Esophagus (tissue), 2 donors: ENCODE data around the gene RAB6D. TPM values are rescaled to one million over a fixed set of nuclear protein-coding genes. Genes with fewer than 3 reads are reported as not detected.
A peak's percentile ranks its signal among the peaks of the same experiment; 100 is the strongest.
"Not testable (repeated sequence)": the region's sequence is repeated elsewhere in the genome, so short reads cannot be mapped to it uniquely, and the experiment has no call there.

ENCODE experiments used
- H3K27ac ChIP-seq, 2 donors: one replicate each; pipeline ENCODE4 v1.5.1; 2013; ENCODE audit warnings: low read depth in 2 of 2, mild to moderate bottlenecking in 2 of 2, inconsistent platforms in 1 of 2, low read length in 1 of 2, moderate library complexity in 1 of 2
- H3K27me3 ChIP-seq, 2 donors: one replicate each; pipeline ENCODE4 v1.6.1; 2013; ENCODE audit warnings: low read length in 2 of 2, control low read depth in 1 of 2, mild to moderate bottlenecking in 1 of 2; ENCODE audit not compliant: insufficient read depth in 2 of 2, control insufficient read depth in 1 of 2
- H3K36me3 ChIP-seq, 2 donors: one replicate each; pipeline ENCODE4 v1.6.1; 2013; ENCODE audit warnings: low read length in 1 of 2; ENCODE audit not compliant: control insufficient read depth in 2 of 2, insufficient read depth in 2 of 2
- H3K4me1 ChIP-seq, 2 donors: one replicate each; pipeline ENCODE4 v1.6.1; 2013; ENCODE audit warnings: low read length in 1 of 2; ENCODE audit not compliant: control insufficient read depth in 2 of 2, insufficient read depth in 2 of 2
- H3K4me3 ChIP-seq, 2 donors: one replicate each; pipeline ENCODE4 v1.5.1; 2013; ENCODE audit warnings: low read length in 2 of 2, mild to moderate bottlenecking in 2 of 2, low read depth in 1 of 2, moderate library complexity in 1 of 2
- H3K9me3 ChIP-seq, 2 donors: one replicate each; pipeline ENCODE4 v1.6.1; 2013; ENCODE audit warnings: mild to moderate bottlenecking in 2 of 2, low read depth in 1 of 2, low read length in 1 of 2, moderate library complexity in 1 of 2; ENCODE audit not compliant: control insufficient read depth in 2 of 2, insufficient read depth in 1 of 2
- WGBS, 2 donors: extraction: QIAGEN DNeasy Blood & Tissue Kit; methylation state at CpG; one replicate each; pipeline ENCODE4 v1.1.7; 2013; 5-methylcytosine and 5-hydroxymethylcytosine counted together
- polyA plus RNA-seq, 2 donors: library from polyadenylated mRNA; stranded (reverse); fragments of 200-250 nt; gene quantifications; one replicate each; pipeline ENCODE4 v1.2.3, GENCODE V29; 2013
- donor health status: healthy with polysubstance abuse.
- donor health status: Bipolar disorder and iron deficiency.

The RAB6D gene
- polyA plus RNA-seq, 2 donors = 0.02 TPM; not detected in 1

DNA sequence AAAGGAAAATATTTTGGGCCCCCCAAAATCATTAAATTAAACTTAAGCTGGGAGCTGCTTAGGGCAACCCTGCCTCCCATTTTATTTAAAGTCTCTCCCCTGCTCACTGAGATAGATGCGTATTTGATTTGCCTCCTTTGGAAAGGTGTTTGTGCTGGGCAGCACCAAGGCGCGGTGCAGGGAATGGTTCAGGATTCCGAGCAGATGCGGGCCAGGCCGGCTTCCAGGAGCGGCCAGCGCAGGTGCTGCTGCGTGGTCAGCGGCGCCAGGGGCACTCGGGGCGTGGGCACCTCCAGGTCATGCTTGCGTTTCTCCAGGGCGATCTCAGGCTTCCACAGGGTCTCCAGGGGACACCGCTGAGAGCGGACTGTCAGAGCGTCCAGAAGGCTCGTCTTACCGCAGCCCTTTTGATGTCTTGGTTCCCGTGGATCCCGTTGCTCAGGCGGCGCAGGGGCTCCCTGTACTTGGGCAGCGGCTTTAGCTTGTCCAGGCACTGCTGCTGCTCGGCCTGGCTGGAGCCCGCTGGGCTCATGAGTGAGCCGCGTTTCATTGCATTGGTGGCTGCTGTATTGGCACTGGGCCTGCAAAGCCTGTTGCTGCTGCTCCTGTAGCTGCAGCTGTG lies 31.2 kb upstream of the RAB6D start:
- 33 to 39% methylated on average over 29 of the region's 29 CpGs for WGBS, 2 donors
- H3K27ac ChIP-seq, H3K36me3 ChIP-seq, H3K4me1 ChIP-seq, H3K27me3 ChIP-seq, H3K4me3 ChIP-seq, H3K9me3 ChIP-seq: not testable (repeated sequence)

DNA sequence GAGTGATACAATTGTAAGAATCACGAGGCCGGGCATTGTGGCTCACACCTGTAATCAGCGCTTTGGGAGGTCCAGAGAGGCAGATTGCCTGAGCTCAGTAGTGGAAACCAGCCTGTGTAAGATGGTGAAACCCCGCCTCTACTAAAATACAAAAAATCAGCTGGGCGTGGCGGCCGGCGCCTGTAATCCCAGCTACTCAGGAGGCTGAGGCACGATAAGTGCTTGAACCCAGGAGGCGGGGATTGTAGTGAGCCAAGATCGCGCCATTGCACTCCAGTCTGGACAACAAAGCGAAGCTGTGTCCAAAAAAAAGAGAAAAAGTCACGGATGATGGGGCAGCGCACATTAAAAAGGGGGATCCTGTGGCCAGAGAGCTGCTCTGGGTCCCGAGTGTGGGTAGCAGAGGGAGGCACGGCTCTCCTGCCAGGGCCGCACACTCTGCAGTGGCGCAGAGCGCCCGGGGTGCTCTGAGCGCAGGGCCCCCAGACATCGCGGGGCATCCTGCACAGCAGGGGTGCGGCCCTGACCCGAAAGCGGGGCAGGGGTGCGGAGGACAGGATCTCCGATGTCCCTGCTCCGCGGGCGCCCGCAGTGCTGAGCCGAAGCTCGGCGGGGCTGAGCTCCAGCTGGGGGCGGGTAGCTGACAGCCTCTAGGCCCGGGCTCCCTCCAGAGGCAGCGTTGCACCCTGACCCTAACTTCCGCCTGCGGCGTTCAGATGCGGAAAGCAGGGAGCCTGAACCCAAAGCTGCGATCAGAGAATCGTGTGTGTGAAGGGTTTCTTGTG lies 30.4 kb upstream of the RAB6D start:
- H3K4me3 ChIP-seq = peak overlapping the region in 1 of 2 donors; percentile 1
- peaks cover 0 to 5% of the 10 kb centered on the region in 2 donors for H3K4me1 ChIP-seq
- WGBS, 2 donors = 18 to 22% methylated on average over 44 to 45 of the region's 45 CpGs
- H3K9me3 ChIP-seq = no peaks in the 10 kb centered on the region
- H3K27ac ChIP-seq = no peak overlapping the region
- no peaks in the 10 kb centered on the region for H3K36me3 ChIP-seq
- H3K27me3 ChIP-seq = peaks cover 0 to 2% of the 10 kb centered on the region in 2 donors

DNA sequence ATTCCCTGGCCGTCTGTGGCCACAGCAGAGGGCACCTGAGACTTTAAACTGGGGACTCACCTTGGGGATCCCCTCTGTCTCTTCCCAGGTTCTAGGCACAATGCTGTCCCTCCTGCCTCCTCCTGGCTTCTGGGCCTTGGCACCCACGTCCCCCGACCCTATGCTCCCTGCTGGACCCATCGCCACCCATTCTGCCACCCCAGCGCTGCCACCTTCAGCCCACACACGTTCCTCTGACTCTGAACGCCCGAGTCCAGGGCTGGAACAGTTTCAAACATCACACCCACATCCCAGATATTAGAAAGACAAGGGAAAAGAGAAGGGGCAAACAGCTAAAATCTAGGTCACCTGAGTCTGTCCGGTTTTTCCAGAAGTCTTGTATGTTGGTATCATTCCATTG lies 28.0 kb upstream of the RAB6D start:
- H3K27me3 ChIP-seq, H3K9me3 ChIP-seq: not testable (repeated sequence)
- WGBS, 2 donors = 63% methylated on average over 8 of the region's 9 CpGs

DNA sequence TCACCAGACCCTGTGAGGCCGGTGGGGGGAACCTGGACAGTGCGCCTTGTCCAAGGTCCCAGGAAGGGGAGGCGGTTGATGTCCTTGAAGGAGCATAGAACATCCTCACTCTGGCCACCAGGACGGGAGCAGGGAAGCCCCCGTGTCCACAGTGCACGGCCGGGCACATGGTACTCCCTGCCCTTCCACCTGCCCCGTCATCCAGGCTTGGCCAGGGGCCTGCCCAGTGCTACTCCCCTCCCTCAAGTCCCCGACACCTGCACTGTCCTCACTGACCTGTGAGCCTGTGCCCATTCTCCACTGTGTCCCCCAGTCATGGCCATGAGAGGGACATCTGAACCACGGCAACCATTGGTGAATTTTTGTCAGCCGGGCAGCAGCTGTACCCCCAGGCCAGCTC lies 27.5 kb upstream of the RAB6D start:
- not testable (repeated sequence) for H3K27me3 ChIP-seq, H3K27ac ChIP-seq, H3K4me1 ChIP-seq, H3K9me3 ChIP-seq, H3K36me3 ChIP-seq, H3K4me3 ChIP-seq
- WGBS, 2 donors = 87 to 93% methylated on average over 11 of the region's 11 CpGs

More for the DNA sequence above, 28.0 kb upstream of the RAB6D start:
- H3K4me1 ChIP-seq, H3K36me3 ChIP-seq, H3K4me3 ChIP-seq, H3K27ac ChIP-seq: not testable (repeated sequence)

DNA sequence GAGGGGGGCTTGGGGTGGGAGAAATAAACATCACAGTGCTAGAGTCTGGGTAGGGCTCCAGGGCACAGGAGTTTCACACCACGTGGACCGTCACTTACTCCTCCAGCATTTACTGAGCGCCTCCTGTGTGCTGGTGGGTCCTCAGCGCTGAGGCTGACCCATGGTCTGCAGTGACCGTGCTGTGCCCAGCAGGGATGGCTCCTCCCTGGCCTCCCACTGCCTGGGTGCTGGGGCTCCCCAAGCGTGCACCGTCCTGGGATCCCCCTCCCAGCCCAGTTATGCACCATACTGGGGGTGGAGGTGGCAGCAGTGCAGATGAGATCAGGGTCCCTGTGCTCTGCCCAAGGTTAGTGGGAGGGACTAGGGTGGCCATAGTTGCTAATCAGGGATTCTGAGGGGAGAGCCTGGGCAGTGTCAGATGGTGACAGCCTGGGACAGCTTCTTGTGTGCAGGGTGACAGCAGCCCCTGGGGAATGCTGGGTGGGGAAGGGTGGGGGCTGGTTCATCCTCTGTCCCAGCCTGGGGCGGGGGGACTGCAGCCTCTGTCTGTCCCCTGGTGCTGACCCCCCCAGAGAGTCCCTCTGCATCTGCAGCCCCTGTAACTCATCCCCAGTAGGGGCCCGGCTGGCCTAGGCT lies 26.6 kb upstream of the RAB6D start:
- not testable (repeated sequence) for H3K4me3 ChIP-seq, H3K36me3 ChIP-seq, H3K9me3 ChIP-seq, H3K27me3 ChIP-seq, H3K4me1 ChIP-seq, H3K27ac ChIP-seq
- WGBS, 2 donors = 82 to 95% methylated on average over 6 to 9 of the region's 9 CpGs

DNA sequence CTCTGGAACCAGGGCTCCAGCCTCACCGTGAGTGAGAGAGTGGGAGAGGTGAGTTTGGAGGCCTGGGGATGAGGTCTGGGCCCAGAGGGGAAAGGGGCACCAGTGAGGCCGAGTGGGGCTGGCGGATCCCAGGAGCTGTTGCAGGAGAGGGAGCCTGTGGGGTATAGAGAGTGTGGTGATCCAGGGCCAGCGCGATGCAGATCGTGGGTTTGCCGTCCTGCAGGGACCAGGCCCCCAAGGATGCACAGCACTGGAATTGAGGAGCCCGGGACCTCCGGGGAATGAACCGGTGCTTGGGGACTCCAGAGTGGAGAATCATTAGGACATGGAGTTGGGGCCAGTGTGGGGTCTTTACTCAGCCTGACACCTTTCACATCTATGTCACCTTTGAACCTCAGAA lies 25.7 kb upstream of the RAB6D start:
- H3K27me3 ChIP-seq = peaks cover 0 to 2% of the 10 kb centered on the region in 2 donors
- H3K36me3 ChIP-seq = no peaks in the 10 kb centered on the region
- no peak overlapping the region for H3K4me3 ChIP-seq
- no peaks in the 10 kb centered on the region for H3K9me3 ChIP-seq
- WGBS, 2 donors = 89 to 91% methylated on average over 10 of the region's 10 CpGs
- H3K4me1 ChIP-seq = peaks cover 0 to 4% of the 10 kb centered on the region in 2 donors
- H3K27ac ChIP-seq = no peak overlapping the region

DNA sequence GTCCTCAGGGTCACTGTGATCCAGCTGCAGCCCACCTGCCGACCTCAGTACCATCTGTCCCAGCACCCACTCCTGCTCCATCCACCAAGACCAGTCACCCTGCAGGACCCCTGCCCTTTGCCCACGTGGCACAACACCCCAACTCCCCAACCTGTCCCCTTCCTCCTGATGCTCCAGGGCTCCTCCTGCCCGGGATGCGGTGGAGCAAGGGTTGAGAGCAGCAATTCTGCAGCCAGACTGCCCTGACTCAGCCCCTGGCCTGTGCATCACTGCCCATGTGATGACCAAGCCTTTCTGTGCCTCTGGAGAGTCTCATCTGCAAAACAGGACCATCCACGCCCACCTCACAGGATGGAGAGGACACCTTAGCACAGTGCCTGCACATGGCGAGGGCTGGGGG lies 24.9 kb upstream of the RAB6D start:
- H3K4me3 ChIP-seq, H3K9me3 ChIP-seq, H3K4me1 ChIP-seq, H3K27me3 ChIP-seq, H3K27ac ChIP-seq, H3K36me3 ChIP-seq: not testable (repeated sequence)
- WGBS, 2 donors = 61 to 64% methylated on average over 5 to 6 of the region's 6 CpGs

DNA sequence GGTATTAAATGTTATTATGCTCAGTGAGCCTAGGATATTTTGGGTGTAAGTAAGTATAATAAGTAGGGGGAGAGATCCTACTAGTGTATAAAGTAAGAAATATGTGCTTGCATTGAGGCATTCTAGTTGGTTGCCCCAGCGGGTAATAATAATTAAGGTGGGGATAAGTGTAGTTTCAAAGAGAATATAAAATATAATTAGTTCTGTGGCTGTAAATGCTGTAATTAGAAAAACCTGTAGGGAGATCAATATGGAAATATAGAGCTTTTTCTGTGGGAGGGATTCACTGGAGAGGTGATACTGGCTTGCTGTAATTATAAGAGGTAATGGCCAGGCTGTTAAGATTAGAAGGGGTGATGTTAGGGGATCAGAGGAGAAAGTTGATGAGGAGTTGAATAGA lies 9.1 kb upstream of the RAB6D start:
- not testable (repeated sequence) for H3K4me1 ChIP-seq, H3K27me3 ChIP-seq, H3K27ac ChIP-seq, H3K36me3 ChIP-seq, H3K4me3 ChIP-seq, H3K9me3 ChIP-seq
- 97 to 99% methylated on average over 1 of the region's 1 CpG for WGBS, 2 donors

DNA sequence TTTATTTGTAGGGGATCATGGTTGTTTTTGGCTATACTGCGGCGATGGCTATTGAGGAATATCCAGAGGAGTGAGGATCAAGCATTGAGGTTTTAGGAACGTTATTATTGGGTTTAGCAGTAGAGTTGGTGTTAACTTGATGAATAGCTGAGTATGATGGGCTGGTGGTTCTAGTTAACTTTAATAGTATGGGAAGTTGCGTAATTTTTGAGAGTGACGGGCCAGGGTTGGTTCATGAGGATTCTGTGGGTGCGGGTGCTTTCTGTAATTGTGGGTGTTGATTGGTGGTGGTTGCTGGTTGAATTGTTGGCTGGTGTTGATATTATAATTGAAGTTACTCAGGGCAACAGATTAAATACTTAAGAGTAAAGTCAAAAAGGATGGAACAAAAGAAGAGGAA lies 6.0 kb upstream of the RAB6D start:
- Histone ChIP-seq H3K27ac (no peak overlapping the region), H3K4me3 (no peak overlapping the region), H3K27me3 (peaks cover 0 to 3% of the 10 kb centered on the region in 2 donors), H3K9me3 (no peaks in the 10 kb centered on the region), H3K4me1 (no peaks in the 10 kb centered on the region), H3K36me3 (no peaks in the 10 kb centered on the region)
- 90% methylated on average over 6 of the region's 6 CpGs for WGBS, 2 donors
